Raji (cell line): ENCODE data around the gene CDS2.
A peak's percentile ranks its signal among the peaks of the same experiment; 100 is the strongest.

Experiments used
- POLR2A ChIP-seq: IDR thresholded peaks from 2 replicates; pipeline ENCODE4 v1.6.1; 2011; ENCODE audit warnings: low read depth, low read length, control low read depth; ENCODE audit not compliant: insufficient read depth

CDS2 gene

GRCh38 chr20:5143851-5144250 lies 17.0 kb downstream of the CDS2 start:
- no peak for TF ChIP-seq POLR2A

GRCh38 chr20:5145365-5146098 lies 18.7 kb downstream of the CDS2 start:
- no peak for TF ChIP-seq POLR2A

GRCh38 chr20:5146099-5146668 lies 19.4 kb downstream of the CDS2 start:
- no peak for TF ChIP-seq POLR2A

- no peak for TF ChIP-seq POLR2A
These were observed 20.2 kb downstream of the CDS2 start for GRCh38 chr20:5146871-5147592.

- TF ChIP-seq POLR2A = no peak
These were observed 21.8 kb downstream of the CDS2 start for GRCh38 chr20:5148581-5148980.

GRCh38 chr20:5149892-5150225 lies 23.1 kb downstream of the CDS2 start:
- TF ChIP-seq POLR2A = no peak

GRCh38 chr20:5150226-5151076 lies 23.6 kb downstream of the CDS2 start:
- TF ChIP-seq POLR2A = no peak

GRCh38 chr20:5153152-5153467 lies 26.3 kb downstream of the CDS2 start:
- no peak for TF ChIP-seq POLR2A

- no peak for TF ChIP-seq POLR2A
These were observed 27.1 kb downstream of the CDS2 start for GRCh38 chr20:5153612-5154542.

- TF ChIP-seq POLR2A = no peak
These were observed 27.7 kb downstream of the CDS2 start for GRCh38 chr20:5154543-5154925.

GRCh38 chr20:5155404-5155803 lies 28.6 kb downstream of the CDS2 start:
- TF ChIP-seq POLR2A = no peak

- no peak for TF ChIP-seq POLR2A
These were observed 30.1 kb downstream of the CDS2 start for GRCh38 chr20:5156675-5157448.

- 0 out of 2 replicates have a peak, but pooled peaks have one; percentile 4 for TF ChIP-seq POLR2A
These were observed 33.1 kb downstream of the CDS2 start for GRCh38 chr20:5159928-5160327.

- TF ChIP-seq POLR2A = no peak
These were observed 34.1 kb downstream of the CDS2 start for GRCh38 chr20:5160882-5161281.

- no peak for TF ChIP-seq POLR2A
These were observed 34.8 kb downstream of the CDS2 start for GRCh38 chr20:5161536-5162164.
